ENCODE measurements around the gene KDM2B.

DNA sequence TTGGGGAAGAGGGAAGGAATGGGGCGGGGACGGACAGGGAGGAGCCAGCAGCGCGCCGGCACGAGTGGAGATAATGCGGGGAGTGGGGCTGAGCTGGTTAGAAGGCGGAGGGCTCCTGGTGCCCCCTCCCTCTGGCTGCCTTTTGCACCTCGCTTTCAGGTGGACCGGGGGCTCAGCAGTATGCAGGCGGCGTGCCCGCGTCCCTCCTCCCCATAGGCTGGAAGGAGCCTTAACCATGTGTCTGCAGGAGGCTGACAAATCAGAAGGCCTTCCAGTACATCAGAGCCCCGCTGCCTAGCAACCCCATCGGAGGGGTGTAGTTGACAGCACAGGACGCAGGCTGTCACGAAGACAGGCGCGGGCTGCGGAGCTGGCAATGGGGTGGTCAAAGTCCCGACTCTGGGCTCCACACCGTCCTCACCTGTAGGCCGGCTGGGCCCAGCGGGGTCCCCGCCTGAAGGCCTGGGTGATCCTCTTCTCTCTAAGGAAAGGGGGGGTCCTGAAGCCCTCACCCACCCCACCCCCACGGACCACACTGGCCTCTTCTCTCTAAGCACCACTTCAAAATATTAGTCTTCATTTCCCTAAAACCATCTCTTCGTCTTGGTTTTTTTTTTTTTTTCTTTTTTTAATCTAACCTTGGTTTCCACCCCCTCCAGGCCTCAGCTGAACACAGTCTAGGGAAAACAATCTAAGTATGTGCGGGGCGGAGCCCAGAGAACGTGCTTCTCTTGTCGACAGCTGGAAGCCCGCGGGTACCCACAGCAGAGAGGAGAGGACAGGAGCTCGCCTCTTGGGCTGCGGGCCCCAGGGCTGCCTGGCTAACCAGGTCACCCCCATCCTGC is 44.5 kb downstream of the KDM2B start:
- TF ChIP-seq CTCF (IDR thresholded peaks at IDR 0.05) = no peak
- TF ChIP-seq POLR2A (IDR thresholded peaks at IDR 0.05) = no peak

All from breast epithelium (tissue), 3 donors.